HG02798 (cell line): ENCODE measurements around the gene MAP1S.

Source experiments
- ATAC-seq: cut with Tn5 transposase; IDR thresholded peaks from one replicate; pipeline ENCODE4 v1.9.1; 2021; ENCODE audit warnings: mild to moderate bottlenecking; ENCODE audit not compliant: unreplicated experiment, poor library complexity

MAP1S gene

DNA sequence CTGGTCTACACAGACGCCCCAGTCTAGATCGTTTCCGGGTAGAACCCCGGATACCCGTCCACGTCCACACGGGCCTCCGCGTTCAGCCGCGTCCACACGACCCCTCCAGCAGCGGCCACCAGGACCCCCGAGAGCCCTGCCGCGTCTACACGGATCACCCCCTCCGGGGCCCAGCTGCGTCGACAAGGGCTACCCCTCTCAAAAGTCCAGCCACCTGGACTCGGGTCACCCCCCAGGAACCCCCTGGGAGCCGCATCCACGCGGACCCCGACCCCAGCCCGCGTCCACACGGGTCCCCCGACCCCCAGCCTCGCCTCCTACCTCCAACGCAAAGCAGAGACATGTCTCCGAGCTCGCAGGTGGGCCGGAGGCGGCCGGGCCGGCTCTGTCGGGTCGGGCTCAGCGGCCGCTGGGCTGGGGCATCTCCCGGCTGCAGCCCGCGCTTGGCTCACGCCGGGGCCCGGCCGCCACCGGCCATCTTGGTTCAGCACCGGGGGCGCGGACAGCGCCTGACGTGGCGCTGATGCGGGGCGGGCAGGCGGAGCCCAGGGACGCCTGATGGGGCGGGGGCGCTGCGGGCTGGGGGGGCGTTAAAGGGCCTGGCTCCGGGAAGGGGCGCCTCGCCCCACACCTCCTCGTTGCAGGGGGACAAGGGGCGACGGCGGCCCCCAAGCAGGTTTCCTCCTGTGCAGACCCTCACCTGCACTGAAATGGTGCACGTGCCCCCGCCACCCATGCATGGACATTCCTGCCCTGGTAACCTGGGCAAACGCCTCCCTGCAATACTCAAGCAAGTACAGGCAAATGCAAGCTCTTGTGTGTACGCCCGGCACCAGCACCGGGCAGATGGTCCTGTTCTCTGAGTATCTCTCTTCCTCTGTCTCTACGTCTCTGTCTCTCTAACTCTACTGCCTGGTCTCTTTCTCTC is 31.2 kb upstream of the MAP1S start, which contains the start of gene UNC13A:
Gene UNC13A (minus strand): TSS at position 498 of the 928 bp plus-strand sequence. CDS start 155 bp downstream, at position 343.
- ATAC-seq = no peak

- ATAC-seq = no peak
Measured at GRCh38 chr19:17688853-17689595, 30.3 kb upstream of the MAP1S start.

DNA sequence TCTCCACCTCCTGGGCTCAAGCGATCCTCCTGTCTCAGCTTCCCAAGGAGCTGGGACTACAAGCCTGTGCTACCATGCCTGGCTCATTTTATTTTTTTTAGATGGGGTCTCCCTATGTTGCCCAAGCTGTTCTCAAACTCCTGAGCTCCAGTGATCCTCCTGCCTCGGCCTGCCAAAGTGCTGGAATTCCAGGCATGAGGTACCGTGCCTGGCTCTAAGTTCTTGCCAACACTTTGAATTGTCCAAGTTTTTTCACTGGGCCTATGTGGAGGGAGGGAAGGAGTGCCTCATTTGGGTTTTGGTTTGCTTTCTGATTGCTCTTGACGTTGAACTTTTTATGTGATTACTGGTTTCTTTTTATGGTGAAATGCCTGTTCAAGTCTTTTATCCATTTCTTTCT is 26.7 kb upstream of the MAP1S start:
- ATAC-seq = no peak

- ATAC-seq = no peak
Measured at GRCh38 chr19:17695198-17695597, 24.1 kb upstream of the MAP1S start.

DNA sequence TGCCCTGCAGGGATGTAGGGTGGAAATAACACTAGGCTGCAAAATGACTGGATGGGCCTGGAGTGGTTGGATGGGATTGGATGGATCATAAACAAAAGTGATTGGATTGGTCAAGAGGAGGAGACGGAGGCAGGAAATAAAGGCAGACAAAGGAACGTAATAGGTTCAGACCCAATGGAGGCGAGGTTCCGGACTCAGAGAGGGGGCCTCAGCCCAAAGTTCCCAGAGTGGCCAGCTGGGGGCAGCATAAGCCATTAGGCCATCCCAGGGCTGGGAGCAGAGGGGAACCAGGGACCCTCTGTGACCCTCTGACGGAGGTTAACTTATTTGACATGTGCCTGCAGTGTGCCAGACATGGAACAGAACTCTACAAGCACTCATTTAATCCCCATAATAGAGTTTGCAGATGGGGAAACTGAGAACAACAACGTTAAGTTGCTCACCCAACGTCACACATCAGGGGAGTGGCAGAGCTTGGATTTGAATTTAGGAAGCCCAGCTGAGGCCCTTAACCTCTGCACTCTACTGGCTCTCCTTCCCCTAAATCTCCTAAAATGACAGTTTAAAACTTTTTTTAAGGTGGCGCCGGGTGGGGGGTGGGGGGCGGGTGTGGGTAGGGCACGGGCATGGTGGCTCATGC is 15.3 kb upstream of the MAP1S start:
- ATAC-seq = no peak

GRCh38 chr19:17706750-17707181 is 12.5 kb upstream of the MAP1S start:
- ATAC-seq = no peak

DNA sequence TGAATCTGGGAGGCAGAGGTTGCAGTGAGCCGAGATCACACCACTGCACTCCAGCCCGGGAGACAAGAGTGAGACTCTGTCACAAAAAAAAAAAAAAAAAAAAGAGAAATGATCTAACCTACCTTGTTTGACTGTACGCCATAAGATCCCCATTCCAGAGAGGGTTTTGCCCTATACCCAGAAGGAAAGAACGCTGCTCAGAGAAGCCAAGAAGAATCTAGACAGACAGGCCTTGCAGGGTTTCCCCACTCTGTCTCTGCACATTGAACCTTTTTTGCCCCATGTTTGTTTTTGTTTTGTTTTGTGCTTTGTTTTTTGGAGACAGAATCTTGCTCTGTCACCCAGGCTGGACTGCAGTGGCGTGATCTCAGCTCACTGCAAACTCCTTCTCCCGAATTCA is 7.4 kb upstream of the MAP1S start:
- no peak for ATAC-seq

DNA sequence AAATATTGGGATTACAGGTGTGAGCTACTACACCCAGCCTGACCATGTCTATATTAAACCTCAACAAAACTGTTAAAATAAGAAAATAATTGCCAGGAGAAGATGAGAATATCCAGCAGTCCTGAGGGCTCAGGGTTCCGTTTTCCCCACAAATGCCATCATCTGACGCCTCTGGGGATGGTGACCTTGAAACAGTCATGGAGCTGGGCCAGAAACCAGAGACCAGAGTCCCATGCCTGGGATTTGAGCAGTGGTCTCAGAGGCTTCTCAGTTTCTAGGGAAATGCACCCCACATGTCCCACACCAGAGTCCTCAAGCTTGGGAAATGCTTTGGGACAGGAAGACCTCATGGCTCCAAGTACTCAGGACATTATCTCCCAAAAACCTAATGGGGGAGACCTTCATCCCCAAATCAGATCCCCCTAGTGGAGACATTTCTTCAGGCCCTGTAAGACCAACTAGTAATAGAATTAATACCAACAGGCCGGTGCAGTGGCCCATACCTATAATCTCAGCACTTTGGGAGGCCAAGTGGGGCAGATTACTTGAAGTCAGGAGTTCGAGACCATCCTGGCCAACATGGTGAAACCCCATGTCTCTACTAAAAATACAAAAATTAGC is 2.9 kb upstream of the MAP1S start:
- ATAC-seq = no peak

- no peak for ATAC-seq
Measured at GRCh38 chr19:17718550-17718946, 732 bp upstream of the MAP1S start.

DNA sequence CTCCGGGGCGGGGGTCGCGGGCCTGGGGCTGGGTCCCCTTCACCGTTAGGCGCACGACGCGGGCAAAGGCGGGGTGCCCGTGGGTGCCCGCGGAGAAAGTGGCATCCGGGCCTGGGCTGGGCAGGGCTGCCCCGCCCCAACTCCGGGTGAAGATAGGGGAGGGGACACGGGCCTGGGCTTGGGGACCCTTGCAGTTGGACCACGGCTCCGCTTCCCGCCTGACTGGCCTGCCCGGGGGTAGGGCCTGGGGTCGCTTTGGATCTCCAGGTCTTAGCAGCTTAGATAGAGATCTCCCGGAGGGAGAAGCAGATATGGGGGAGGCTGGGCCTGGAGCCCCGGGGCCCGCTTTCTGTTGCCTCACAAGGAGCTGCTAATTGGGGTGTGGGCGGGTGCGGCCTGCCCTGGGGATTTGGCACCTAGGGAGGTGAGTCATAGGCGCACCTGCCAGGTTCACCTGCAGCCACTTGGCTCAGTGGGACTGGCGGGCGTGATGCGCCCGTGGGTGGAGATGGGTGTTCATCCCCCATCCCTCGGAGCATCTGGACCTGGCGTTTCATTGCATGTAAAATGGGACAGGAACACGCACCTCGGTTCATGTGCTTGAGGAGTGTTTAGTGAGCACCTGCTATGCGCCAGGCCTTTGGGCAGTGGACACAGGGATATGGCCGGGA is 585 bp downstream of the MAP1S start:
- ATAC-seq = peak; percentile 30

- no peak for ATAC-seq
Measured at GRCh38 chr19:17720440-17720839, 1.2 kb downstream of the MAP1S start.

DNA sequence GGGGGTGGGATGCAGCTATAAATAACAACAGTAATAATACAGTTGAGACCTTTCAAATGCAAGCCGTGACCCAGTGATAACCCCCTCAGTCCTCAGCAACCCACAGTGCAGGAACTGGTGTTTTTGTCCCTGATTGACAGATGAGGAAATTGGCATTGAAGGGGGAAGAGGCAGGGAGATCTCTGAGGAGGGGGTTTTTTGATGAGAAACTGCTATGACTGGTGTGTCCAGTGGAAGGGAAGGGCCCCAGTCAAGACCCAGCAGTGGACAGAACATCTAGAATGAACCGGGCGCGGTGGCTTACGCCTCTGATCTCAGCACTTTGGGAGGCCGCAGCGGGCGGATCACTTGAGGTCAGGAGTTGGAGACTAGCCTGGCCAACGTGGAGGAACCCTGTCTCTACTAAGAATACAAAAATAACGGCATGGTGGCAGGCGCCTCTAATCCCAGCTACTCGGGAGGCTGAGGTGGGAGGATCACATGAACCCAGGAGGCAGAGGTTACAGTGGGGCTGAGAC is 1.9 kb downstream of the MAP1S start:
- ATAC-seq = no peak

DNA sequence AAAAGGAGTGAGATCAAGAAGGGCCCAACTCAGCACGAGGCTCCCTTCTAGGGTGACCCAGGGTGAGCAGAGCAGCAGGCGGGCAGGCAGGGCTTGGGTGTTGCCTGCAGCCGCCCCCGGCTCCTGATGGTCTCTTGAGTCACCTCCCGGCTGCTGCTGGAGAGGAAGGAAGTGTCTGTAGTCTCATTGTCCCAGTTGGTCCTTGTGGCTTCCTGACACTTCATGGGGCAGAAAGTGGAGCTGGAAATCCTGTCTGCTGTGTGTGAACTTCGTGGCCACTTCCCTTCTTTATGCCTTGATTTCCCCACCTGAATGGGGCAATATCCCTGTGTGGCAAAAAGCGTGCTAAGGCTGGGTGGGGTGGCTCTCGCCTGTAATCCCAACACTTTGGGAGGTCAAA is 2.5 kb downstream of the MAP1S start:
- no peak for ATAC-seq

GRCh38 chr19:17722655-17723240 is 3.5 kb downstream of the MAP1S start:
- no peak for ATAC-seq

GRCh38 chr19:17724655-17725054 is 5.4 kb downstream of the MAP1S start:
- no peak for ATAC-seq

DNA sequence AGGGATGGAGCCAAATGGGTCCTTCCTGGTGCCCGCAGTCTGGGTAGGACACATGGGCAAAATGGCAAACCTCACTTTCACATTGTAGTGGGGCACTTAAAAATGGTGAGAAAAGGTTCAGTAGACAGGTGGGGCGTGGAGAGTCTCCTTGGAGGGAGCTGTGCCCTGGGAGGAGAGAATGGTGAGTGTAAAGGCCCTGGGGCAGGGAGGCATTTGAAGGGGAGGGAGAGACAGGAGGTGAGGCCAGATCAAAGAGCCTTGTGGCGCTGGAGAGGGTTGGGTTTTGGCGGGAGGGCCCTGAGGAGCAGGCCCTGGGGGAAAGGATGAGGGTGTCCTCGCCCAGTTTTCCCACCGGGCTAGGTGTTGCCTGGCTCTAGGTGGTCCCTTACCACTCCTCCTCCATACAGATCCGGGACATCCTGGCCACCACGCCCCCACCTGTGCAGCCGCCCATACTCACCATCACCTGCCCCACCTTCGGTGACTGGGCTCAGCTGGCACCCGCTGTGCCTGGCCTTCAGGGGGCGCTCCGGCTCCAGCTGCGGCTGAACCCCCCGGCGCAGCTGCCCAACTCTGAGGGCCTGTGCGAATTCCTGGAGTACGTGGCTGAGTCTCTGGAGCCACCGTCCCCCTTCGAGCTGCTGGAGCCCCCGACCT is 6.3 kb downstream of the MAP1S start:
- ATAC-seq = no peak

- ATAC-seq = no peak
Measured at GRCh38 chr19:17726136-17726741, 7.0 kb downstream of the MAP1S start.

- no peak for ATAC-seq
Measured at GRCh38 chr19:17726964-17727773, 7.9 kb downstream of the MAP1S start.
